VCaP (cell line): Measurements from ENCODE around the gene TDRD3.

Experiments used
- H3K27ac ChIP-seq: fragments of 450-650 bp; 2 replicates; pipeline ENCODE4 v1.5.1; 2017
- CTCF ChIP-seq: fragments of 450-650 bp; conservative IDR thresholded peaks from 2 replicates; pipeline ENCODE4 v1.5.1; 2017; ENCODE audit warnings: mild to moderate bottlenecking, moderate library complexity

The TDRD3 gene

GRCh38 chr13:60494296-60494695 is 97.3 kb downstream of the TDRD3 start:
- no peak for TF ChIP-seq CTCF
- no peak overlapping the region for H3K27ac ChIP-seq

- no peak for TF ChIP-seq CTCF
These were observed 104.2 kb downstream of the TDRD3 start for GRCh38 chr13:60501236-60501635.

GRCh38 chr13:60509601-60510386 is 112.8 kb downstream of the TDRD3 start:
- H3K27ac ChIP-seq, result no peak overlapping the region; the same call in 1 of the 2 replicates
- TF ChIP-seq CTCF, result no peak

More at GRCh38 chr13:60501236-60501635, 104.2 kb downstream of the TDRD3 start:
- H3K27ac ChIP-seq, result no peak overlapping the region

- H3K27ac ChIP-seq, result no peak overlapping the region
- no peak for TF ChIP-seq CTCF
These were observed 114.6 kb downstream of the TDRD3 start for GRCh38 chr13:60511637-60512036.

GRCh38 chr13:60514891-60515290 is 117.9 kb downstream of the TDRD3 start:
- no peak for TF ChIP-seq CTCF
- H3K27ac ChIP-seq, result no peak overlapping the region

- TF ChIP-seq CTCF, result no peak
- H3K27ac ChIP-seq, result no peak overlapping the region
These were observed 122.5 kb downstream of the TDRD3 start for GRCh38 chr13:60519496-60519895.

GRCh38 chr13:60520902-60521569 is 124.0 kb downstream of the TDRD3 start:
- TF ChIP-seq CTCF, result no peak
- peak overlapping the region; percentile 47 for H3K27ac ChIP-seq
